ENCODE data around the gene FHOD3.

FHOD3 gene

GRCh38 chr18:36415625-36416024 is 118.1 kb downstream of the FHOD3 start:
- no peak for DNase-seq (ENCODE audit: low read depth)
- no peak overlapping the region for H3K4me3 ChIP-seq (ENCODE audit: low read depth, low read length)

GRCh38 chr18:36419188-36419899 is 121.8 kb downstream of the FHOD3 start:
- TF ChIP-seq CTCF (IDR thresholded peaks at IDR 0.05; ENCODE audit: low read depth, low read length) (no peak), POLR2A (IDR thresholded peaks at IDR 0.05; ENCODE audit: extremely low read depth, insufficient read length) (no peak), MYC (IDR thresholded peaks at IDR 0.05; ENCODE audit: low read depth, low read length) (no peak), MAX (IDR thresholded peaks at IDR 0.05; ENCODE audit: low read depth, low read length) (no peak)
- DNase-seq (ENCODE audit: low read depth) = no peak
- H3K4me3 ChIP-seq (ENCODE audit: low read depth, low read length) = no peak overlapping the region

More at GRCh38 chr18:36415625-36416024, 118.1 kb downstream of the FHOD3 start:
- no peak for TF ChIP-seq MYC (IDR thresholded peaks at IDR 0.05; ENCODE audit: low read depth, low read length)
- TF ChIP-seq MAX (IDR thresholded peaks at IDR 0.05; ENCODE audit: low read depth, low read length) = no peak
- no peak for TF ChIP-seq CTCF (IDR thresholded peaks at IDR 0.05; ENCODE audit: low read depth, low read length)
- no peak for TF ChIP-seq POLR2A (IDR thresholded peaks at IDR 0.05; ENCODE audit: extremely low read depth, insufficient read length)

GRCh38 chr18:36419900-36420531 is 122.5 kb downstream of the FHOD3 start:
- TF ChIP-seq MAX (IDR thresholded peaks at IDR 0.05; ENCODE audit: low read depth, low read length) = no peak
- TF ChIP-seq POLR2A (IDR thresholded peaks at IDR 0.05; ENCODE audit: extremely low read depth, insufficient read length) = no peak
- no peak for TF ChIP-seq MYC (IDR thresholded peaks at IDR 0.05; ENCODE audit: low read depth, low read length)
- TF ChIP-seq CTCF (IDR thresholded peaks at IDR 0.05; ENCODE audit: low read depth, low read length) = peak; percentile 21
- H3K4me3 ChIP-seq (ENCODE audit: low read depth, low read length) = no peak overlapping the region
- DNase-seq (ENCODE audit: low read depth) = peak; percentile 27

- no peak for DNase-seq (ENCODE audit: low read depth)
- TF ChIP-seq CTCF (IDR thresholded peaks at IDR 0.05; ENCODE audit: low read depth, low read length) (no peak), POLR2A (IDR thresholded peaks at IDR 0.05; ENCODE audit: extremely low read depth, insufficient read length) (no peak), MYC (IDR thresholded peaks at IDR 0.05; ENCODE audit: low read depth, low read length) (no peak), MAX (IDR thresholded peaks at IDR 0.05; ENCODE audit: low read depth, low read length) (no peak)
- no peak overlapping the region for H3K4me3 ChIP-seq (ENCODE audit: low read depth, low read length)
Measured at GRCh38 chr18:36420826-36421225, 123.3 kb downstream of the FHOD3 start.

- no peak overlapping the region for H3K4me3 ChIP-seq (ENCODE audit: low read depth, low read length)
- no peak for DNase-seq (ENCODE audit: low read depth)
- TF ChIP-seq MYC (IDR thresholded peaks at IDR 0.05; ENCODE audit: low read depth, low read length) (no peak), POLR2A (IDR thresholded peaks at IDR 0.05; ENCODE audit: extremely low read depth, insufficient read length) (no peak), CTCF (IDR thresholded peaks at IDR 0.05; ENCODE audit: low read depth, low read length) (no peak), MAX (IDR thresholded peaks at IDR 0.05; ENCODE audit: low read depth, low read length) (no peak)
Measured at GRCh38 chr18:36424741-36425142, 127.2 kb downstream of the FHOD3 start.
